Sigmoid colon (tissue), 4 donors: ENCODE measurements around the gene EMC8.

Source experiments
- CTCF ChIP-seq, 4 experiments: fragments of 450-650 bp in 3 of 4; fragments of 200-600 bp in 1 of 4; IDR thresholded peaks; one replicate each; pipeline ENCODE4 v1.5.1; 2016 to 2019; ENCODE audit warnings: antibody characterized with exemption in 4 of 4, mild to moderate bottlenecking in 3 of 4, moderate library complexity in 2 of 4
- EP300 ChIP-seq, 4 donors: sonication (generic); formaldehyde crosslinking; IDR thresholded peaks; one replicate each; pipeline ENCODE4 v1.6.1; 2017; ENCODE audit warnings: antibody characterized with exemption in 4 of 4
- POLR2A ChIP-seq, 2 donors: fragments of 450-650 bp; IDR thresholded peaks; one replicate each; pipeline ENCODE4 v1.6.1; 2016; ENCODE audit warnings: antibody characterized with exemption in 2 of 2, mild to moderate bottlenecking in 2 of 2, moderate library complexity in 2 of 2
- POLR2AphosphoS5 ChIP-seq, 4 donors: sonication (generic); formaldehyde crosslinking; IDR thresholded peaks; one replicate each; pipeline ENCODE4 v1.6.1; 2017; ENCODE audit warnings: antibody characterized with exemption in 4 of 4

GRCh38 chr16:85836706-85837582 lies 37.6 kb upstream of the EMC8 start:
- TF ChIP-seq CTCF (IDR thresholded peaks at IDR 0.05), result no peak
- TF ChIP-seq POLR2AphosphoS5 (IDR thresholded peaks at IDR 0.05), result no peak
- no peak for TF ChIP-seq POLR2A (IDR thresholded peaks at IDR 0.05)
- TF ChIP-seq EP300 (IDR thresholded peaks at IDR 0.05), result no peak
